Measurements from ENCODE around the gene TNIK.

TNIK gene

GRCh38 chr3:171366043-171366442 lies 94.2 kb downstream of the TNIK start:
- no peak for DNase-seq (ENCODE audit: low read depth in 2 of 3, low spot score in 2 of 3)

GRCh38 chr3:171365489-171365888 lies 94.7 kb downstream of the TNIK start:
- DNase-seq (ENCODE audit: low read depth in 2 of 3, low spot score in 2 of 3): no peak

- no peak for DNase-seq (ENCODE audit: low read depth in 2 of 3, low spot score in 2 of 3)
Measured at GRCh38 chr3:171364500-171364899, 95.7 kb downstream of the TNIK start.

- DNase-seq (ENCODE audit: low read depth in 2 of 3, low spot score in 2 of 3): no peak
Measured at GRCh38 chr3:171363202-171363601, 97.0 kb downstream of the TNIK start.

GRCh38 chr3:171362575-171362974 lies 97.6 kb downstream of the TNIK start:
- no peak for DNase-seq (ENCODE audit: low read depth in 2 of 3, low spot score in 2 of 3)

- DNase-seq (ENCODE audit: low read depth in 2 of 3, low spot score in 2 of 3): no peak
Measured at GRCh38 chr3:171358881-171359198, 101.4 kb downstream of the TNIK start.

- DNase-seq (ENCODE audit: low read depth in 2 of 3, low spot score in 2 of 3): no peak
Measured at GRCh38 chr3:171358181-171358880, 101.9 kb downstream of the TNIK start.

- DNase-seq (ENCODE audit: low read depth in 2 of 3, low spot score in 2 of 3): no peak
Measured at GRCh38 chr3:171357721-171358120, 102.5 kb downstream of the TNIK start.

GRCh38 chr3:171356251-171356650 lies 104.0 kb downstream of the TNIK start:
- DNase-seq (ENCODE audit: low read depth in 2 of 3, low spot score in 2 of 3): no peak

- DNase-seq (ENCODE audit: low read depth in 2 of 3, low spot score in 2 of 3): no peak
Measured at GRCh38 chr3:171354706-171355582, 105.3 kb downstream of the TNIK start.

GRCh38 chr3:171354049-171354705 lies 106.0 kb downstream of the TNIK start:
- no peak for DNase-seq (ENCODE audit: low read depth in 2 of 3, low spot score in 2 of 3)

GRCh38 chr3:171353423-171353822 lies 106.8 kb downstream of the TNIK start:
- DNase-seq (ENCODE audit: low read depth in 2 of 3, low spot score in 2 of 3): no peak

- no peak for DNase-seq (ENCODE audit: low read depth in 2 of 3, low spot score in 2 of 3)
Measured at GRCh38 chr3:171352387-171352935, 107.7 kb downstream of the TNIK start.

GRCh38 chr3:171351676-171352075 lies 108.5 kb downstream of the TNIK start:
- no peak for DNase-seq (ENCODE audit: low read depth in 2 of 3, low spot score in 2 of 3)

- no peak for DNase-seq (ENCODE audit: low read depth in 2 of 3, low spot score in 2 of 3)
Measured at GRCh38 chr3:171350364-171350763, 109.8 kb downstream of the TNIK start.

GRCh38 chr3:171349392-171349791 lies 110.8 kb downstream of the TNIK start:
- DNase-seq (ENCODE audit: low read depth in 2 of 3, low spot score in 2 of 3): no peak

GRCh38 chr3:171348121-171348520 lies 112.1 kb downstream of the TNIK start:
- no peak for DNase-seq (ENCODE audit: low read depth in 2 of 3, low spot score in 2 of 3)

GRCh38 chr3:171347301-171348039 lies 112.7 kb downstream of the TNIK start:
- DNase-seq (ENCODE audit: low read depth in 2 of 3, low spot score in 2 of 3): no peak

GRCh38 chr3:171346582-171347300 lies 113.5 kb downstream of the TNIK start:
- DNase-seq (ENCODE audit: low read depth in 2 of 3, low spot score in 2 of 3): no peak

- DNase-seq (ENCODE audit: low read depth in 2 of 3, low spot score in 2 of 3): no peak
Measured at GRCh38 chr3:171346019-171346418, 114.2 kb downstream of the TNIK start.

Data from activated CD8-positive, alpha-beta memory T cell treated with anti-CD3 and anti-CD28 coated beads for 48 hours (primary cell).